Kidney capillary endothelial cell (primary cell): ENCODE data around the gene ISOC1.
A peak's percentile ranks its signal among the peaks of the same experiment; 100 is the strongest.

Experiments used
- DNase-seq: peaks from one replicate; pipeline ENCODE4 v3.0.0-alpha.2; 2018; ENCODE audit warnings: low spot score

Gene ISOC1

GRCh38 chr5:129094087-129094923 lies at the start of gene ISOC1:
ISOC1 (plus strand) TSS chr5:129094749; CDS start chr5:129094767, 18 bp downstream.
- peak; percentile 74 for DNase-seq

- DNase-seq = no peak
Measured at GRCh38 chr5:129046151-129046550, 48.4 kb upstream of the ISOC1 start.

GRCh38 chr5:129048509-129048908 lies 46.0 kb upstream of the ISOC1 start:
- DNase-seq = no peak

DNA sequence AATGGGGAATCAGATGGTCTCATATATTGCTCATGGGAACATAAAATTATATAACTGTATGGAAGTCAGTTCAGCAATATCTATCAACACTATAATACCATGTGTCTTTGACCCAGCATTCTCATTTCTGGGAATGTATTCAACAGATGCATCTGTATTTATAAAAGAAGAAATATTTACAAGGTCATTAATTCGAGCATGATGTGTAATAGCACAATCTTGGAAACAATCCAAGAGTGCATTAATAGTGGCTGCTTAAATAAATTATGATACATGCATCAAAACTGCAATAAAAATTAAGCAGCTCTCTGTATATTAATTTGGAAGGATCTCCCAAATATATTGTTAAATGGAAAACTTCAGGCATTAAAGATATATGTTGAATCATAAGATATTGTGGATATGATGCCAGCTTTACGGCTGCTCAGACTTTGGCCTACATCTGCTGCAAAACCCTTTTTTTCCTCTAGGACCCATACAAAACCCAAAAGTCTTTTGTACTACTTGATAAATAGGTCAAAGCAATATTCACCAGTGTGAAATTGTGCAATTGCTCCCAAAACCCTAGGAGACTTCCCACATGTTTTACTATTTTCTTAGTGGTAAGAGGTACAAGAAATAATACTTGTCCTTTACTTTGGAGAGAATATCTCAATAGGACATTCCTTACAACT lies 45.3 kb upstream of the ISOC1 start:
- no peak for DNase-seq

DNA sequence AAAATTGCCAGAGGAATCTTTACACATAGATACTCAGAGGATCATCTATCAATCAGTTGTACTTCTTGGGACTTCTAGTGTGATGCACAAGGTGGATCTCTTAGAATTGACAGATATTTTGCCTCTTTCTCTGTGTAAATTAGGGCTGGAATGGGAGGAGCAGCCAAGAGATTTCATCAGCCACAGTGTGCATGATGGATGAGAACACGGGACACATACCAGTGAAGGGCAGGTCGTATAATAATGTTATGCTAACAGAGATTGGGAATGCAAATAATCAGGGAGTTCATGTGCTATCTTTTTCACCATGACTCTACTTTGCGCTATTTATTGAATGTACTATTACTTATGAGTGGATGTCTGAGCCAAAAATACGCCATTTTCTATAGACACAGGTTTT lies 43.3 kb upstream of the ISOC1 start:
- DNase-seq = no peak

DNA sequence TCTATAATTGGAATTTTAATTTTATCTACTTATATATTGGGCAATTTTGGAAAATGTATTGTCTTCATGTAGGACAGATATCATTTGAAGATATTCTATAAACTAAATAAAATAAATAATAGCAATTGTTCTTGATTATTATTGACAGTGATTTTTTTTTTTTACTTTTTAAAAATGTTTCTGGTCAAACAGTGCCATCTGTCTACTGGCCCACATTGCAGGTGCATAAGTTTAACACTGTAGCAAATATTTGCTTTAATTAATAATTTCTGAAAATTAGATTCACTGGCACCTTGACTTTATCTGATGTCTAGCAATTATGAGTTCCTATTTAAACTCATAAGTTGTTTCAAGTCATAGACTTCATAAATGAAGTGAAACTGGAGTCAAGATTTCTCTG lies 41.1 kb upstream of the ISOC1 start:
- DNase-seq = no peak

- DNase-seq = no peak
Measured at GRCh38 chr5:129057329-129057728, 37.2 kb upstream of the ISOC1 start.

DNA sequence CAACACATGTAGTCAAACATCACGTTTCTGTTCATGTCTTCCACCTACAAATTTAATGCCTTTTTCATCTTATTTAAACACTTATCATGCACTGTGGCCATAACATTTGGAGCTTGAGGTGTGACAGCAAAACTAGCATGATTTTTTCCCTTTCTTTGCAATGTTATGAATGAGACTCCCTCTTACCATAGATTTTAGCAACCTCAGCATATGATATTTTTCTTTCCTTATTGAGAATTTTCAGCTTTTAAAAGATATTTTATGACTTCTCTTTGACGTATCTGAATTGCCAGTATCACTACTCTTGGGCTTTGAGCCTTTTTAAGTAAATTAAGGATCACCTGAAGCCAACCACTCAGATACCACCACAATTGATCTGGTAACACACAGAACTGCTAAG lies 32.7 kb upstream of the ISOC1 start:
- DNase-seq = no peak

GRCh38 chr5:129063483-129064113 lies 31.0 kb upstream of the ISOC1 start:
- no peak for DNase-seq

GRCh38 chr5:129065721-129066120 lies 28.8 kb upstream of the ISOC1 start:
- no peak for DNase-seq

DNA sequence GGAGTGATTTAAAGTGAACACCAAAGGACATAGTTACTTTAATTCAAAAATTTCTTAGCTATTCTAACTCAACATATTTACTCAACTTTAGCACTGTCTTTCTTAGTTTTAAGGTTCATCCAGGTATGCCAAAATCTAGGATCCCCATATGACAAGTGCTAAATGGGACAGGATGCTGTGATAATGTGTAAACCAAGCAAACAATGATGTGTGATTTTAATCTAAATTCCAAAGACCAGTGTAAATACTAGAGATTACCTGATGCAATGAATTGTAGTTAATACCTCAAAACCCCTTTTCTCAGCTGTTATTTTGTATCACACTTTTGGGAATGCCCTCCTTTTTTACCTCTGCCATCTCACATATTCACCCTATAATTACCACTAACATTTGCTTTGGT lies 26.8 kb upstream of the ISOC1 start:
- DNase-seq = no peak

DNA sequence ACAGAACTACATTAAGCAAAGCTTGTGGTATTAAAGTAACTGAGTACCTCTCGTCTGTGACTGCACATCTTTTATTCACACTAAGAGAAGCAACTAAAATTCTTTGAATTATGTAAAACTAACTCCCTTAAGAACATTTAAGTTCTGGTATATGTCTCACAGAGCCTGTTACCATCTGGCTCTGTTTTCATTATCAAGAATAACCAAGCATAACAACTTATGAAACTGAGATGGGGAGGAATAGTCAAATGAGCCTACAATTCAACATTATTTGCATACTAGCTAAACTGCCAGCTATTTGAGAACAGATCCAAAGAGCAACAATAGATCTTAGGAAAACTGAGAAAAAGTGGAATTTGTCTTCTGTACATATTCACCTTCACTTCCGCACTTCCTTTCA lies 25.3 kb upstream of the ISOC1 start:
- DNase-seq = no peak

DNA sequence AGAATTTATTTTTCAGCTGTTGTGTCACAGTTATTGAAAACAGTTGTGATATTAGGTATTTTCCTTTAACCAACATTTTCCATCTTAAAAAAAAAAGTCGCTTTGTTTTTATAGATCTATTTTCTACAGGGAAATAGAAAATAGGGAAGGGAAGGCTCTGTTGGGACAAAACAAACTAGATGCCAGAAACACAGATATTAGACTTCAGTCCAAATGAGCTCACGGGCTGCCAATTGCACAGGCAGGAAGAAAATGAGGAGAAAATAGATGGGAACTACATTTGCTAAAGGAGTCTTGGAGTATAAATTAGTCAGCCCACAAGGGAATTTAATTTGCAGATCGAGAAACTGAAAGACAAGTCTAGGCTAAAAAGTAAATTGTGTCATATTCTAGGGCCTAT lies 21.4 kb upstream of the ISOC1 start:
- no peak for DNase-seq

DNA sequence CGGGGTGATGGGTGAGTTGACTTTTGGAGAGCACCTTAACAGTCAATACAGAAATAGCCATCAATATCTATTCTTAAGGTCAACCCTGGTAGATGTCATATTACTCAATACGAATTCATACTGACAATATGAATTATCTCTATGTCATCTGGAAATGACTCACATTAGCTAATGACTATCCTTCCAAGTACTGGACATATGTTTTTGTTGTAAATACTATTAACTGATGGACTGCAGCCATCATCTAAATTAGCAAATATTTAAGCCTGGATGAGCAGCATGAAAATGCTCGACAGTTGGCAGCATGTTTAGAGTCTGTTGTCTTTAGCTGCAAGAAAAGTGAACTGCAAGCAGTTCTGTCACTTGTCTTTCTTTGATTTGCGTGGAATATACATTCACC lies 19.6 kb upstream of the ISOC1 start:
- no peak for DNase-seq

DNA sequence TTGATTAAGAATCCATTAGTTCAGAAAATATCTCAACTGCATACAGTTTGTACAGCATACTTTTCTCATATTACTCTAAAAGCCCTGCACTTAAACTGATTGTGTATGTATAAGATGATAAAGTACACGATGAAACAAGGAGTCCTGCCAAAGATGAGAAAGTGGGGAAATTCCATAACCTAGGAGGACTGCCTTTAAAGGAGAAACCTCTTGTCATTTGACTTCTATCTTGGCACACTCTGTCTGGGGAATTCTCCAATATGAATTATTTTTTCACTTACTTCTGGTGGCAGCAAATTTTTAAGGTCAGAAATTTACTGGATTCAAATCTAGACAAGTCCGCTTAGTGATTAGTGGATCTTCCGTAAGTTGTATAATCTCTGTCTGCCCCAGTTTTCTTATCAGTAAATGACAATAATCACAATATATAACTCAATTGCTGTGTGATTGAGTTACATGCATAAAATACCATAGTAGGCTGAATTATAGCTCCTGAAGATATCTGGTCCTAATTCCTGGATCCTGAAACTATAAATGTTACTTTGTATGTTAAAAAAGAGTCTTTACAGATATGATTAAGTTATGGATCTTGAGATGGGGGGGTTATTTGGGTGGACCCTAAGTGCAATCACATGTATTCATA lies 17.0 kb upstream of the ISOC1 start:
- DNase-seq = no peak

DNA sequence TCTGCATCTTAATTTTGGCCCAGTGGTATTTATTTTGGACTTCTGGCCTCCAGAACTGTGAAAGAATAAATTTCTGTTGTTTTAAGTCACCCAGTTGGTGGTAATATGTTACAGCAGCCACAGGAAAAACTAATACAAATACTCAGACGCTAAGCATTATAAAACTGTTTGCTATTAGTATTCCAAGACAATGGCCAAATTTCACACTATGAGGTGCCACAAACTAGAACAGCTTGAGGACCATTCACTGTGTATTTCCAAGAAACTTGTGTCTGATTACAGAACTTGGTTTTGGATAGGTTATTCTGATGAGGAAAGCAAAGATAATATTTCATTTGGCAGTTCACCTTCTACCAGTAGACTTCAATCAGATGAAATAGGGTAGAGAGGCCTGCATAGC lies 16.3 kb upstream of the ISOC1 start:
- no peak for DNase-seq

DNA sequence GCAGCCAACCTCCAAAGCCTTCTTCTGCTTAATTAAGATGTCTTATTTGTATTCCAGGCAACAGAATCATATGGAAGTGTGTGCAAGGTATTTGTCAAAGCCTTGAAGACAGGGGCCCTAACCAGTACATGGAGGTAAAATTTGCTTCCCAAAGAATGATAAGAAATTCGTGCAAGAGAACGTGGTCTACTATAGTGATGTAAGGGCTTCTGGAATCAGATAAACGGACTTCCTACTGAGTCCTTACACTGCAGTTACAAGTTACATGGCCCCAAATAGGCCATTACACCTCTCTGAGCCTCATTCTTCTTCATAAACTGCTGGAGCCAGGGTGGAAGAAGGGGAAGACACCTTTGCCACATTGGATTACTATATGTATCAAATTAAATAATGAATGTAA lies 15.9 kb upstream of the ISOC1 start:
- no peak for DNase-seq

DNA sequence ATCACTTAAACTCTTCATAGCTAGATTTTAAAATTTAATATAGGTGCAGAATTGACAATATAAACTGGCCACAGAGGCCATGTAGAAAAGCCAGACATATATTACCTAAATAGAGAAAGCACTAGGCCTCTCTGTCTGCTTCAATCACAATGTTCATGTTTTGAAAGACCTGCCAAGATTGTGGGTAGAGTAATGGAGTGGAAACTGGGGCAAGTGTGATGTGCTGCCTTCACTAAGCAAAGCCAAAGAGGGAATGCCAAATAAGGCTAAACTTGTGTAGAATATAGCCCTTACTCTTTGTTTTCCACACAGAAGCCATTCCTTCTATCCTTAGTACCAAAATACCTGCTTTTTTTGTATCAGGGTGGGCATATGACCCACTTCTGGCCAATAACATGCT lies 15.1 kb upstream of the ISOC1 start:
- DNase-seq = no peak

DNA sequence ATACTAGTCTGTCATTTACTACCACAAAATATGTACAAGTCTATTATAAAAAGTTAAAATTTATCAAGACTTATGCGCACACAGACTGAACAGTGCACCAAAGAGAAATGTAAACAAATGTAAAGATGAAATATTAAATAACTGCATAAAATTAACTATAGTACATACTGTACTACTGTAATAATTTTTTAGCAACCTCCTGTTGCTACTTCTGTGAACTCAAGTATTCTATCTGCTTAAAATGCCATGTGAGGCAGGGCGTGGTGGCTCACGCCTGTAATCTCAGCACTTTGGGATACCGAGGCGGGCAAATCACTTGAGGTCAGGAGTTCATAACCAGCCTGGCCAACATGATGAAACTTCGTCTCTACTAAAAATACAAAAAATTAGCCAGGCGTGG lies 13.8 kb upstream of the ISOC1 start:
- no peak for DNase-seq

- DNase-seq = no peak
Measured at GRCh38 chr5:129082225-129083136, 12.1 kb upstream of the ISOC1 start.
